Common myeloid progenitor, CD34-positive (primary cell): ENCODE measurements around the gene ENOX2.

Experiments
- CTCF ChIA-PET: fragments of 350-600 bp; sonication (Branson Sonifier 250); formaldehyde crosslinking; loops from one replicate; lab custom pipeline; 2021; ENCODE audit warnings: antibody characterized with exemption; lab: Charles Lee
- POLR2A ChIA-PET: fragments of 350-600 bp; sonication (Branson Sonifier 250); formaldehyde crosslinking; loops from one replicate; lab custom pipeline; 2021; ENCODE audit warnings: antibody characterized with exemption; lab: Charles Lee
- DNase-seq, 3 donors: peaks; one replicate each; pipeline versions ENCODE4 v3.0.0 to v3.0.0-alpha.2; 2013
- H3K27ac ChIP-seq, 2 experiments: 1 replicate in 1 of 2; 2 replicates in 1 of 2; pipeline ENCODE4 v1.7.0; 2013; ENCODE audit warnings: inconsistent platforms in 2 of 2, low read length in 2 of 2, mild to moderate bottlenecking in 2 of 2, low read depth in 1 of 2, moderate library complexity in 1 of 2; ENCODE audit not compliant: severe bottlenecking in 2 of 2, insufficient read depth in 1 of 2, poor library complexity in 1 of 2
- H3K27me3 ChIP-seq, 5 experiments: replicated peaks in 2 of 5; 1 replicate in 3 of 5; 2 replicates in 2 of 5; pipeline versions ENCODE4 v1.6.1 to v1.7.0; 2013; ENCODE audit warnings: low read length in 4 of 5, mild to moderate bottlenecking in 2 of 5, moderate library complexity in 2 of 5, inconsistent platforms in 1 of 5; ENCODE audit not compliant: insufficient read depth in 5 of 5, control insufficient read depth in 4 of 5
- H3K36me3 ChIP-seq, 4 experiments: 1 replicate in 2 of 4; 2 replicates in 2 of 4; pipeline versions ENCODE4 v1.6.1 to v1.7.0; 2013; ENCODE audit warnings: low read length in 3 of 4, control low read depth in 1 of 4, mild to moderate bottlenecking in 1 of 4; ENCODE audit not compliant: control insufficient read depth in 4 of 4, insufficient read depth in 4 of 4
- H3K4me1 ChIP-seq, 4 experiments: 1 replicate in 3 of 4; 2 replicates in 1 of 4; pipeline versions ENCODE4 v1.6.1 to v1.7.1; 2013; ENCODE audit warnings: low read length in 3 of 4, mild to moderate bottlenecking in 3 of 4, control low read depth in 1 of 4, inconsistent platforms in 1 of 4, moderate library complexity in 1 of 4; ENCODE audit not compliant: control insufficient read depth in 4 of 4, insufficient read depth in 4 of 4; ENCODE audit errors: control extremely low read depth in 1 of 4
- H3K4me3 ChIP-seq, 7 experiments: 1 replicate in 4 of 7; 2 replicates in 3 of 7; pipeline versions ENCODE4 v1.5.1 to v1.7.0; 2013; ENCODE audit warnings: mild to moderate bottlenecking in 7 of 7, low read length in 6 of 7, moderate library complexity in 6 of 7, inconsistent platforms in 2 of 7, low read depth in 2 of 7, control low read depth in 1 of 7; ENCODE audit not compliant: insufficient read depth in 4 of 7, control insufficient read depth in 1 of 7; ENCODE audit errors: extremely low read depth in 1 of 7
- H3K9me3 ChIP-seq, 5 experiments: 1 replicate in 4 of 5; 2 replicates in 1 of 5; pipeline versions ENCODE4 v1.6.1 to v1.7.1; 2013; ENCODE audit warnings: low read length in 4 of 5, mild to moderate bottlenecking in 2 of 5, inconsistent platforms in 1 of 5, low read depth in 1 of 5, moderate library complexity in 1 of 5; ENCODE audit not compliant: control insufficient read depth in 4 of 5, insufficient read depth in 2 of 5; ENCODE audit errors: control extremely low read depth in 1 of 5
- WGBS: methylation state at CpG from one replicate; pipeline ENCODE4 v1.1.5; 2013; ENCODE audit not compliant: insufficient coverage; 5-methylcytosine and 5-hydroxymethylcytosine counted together

The ENOX2 gene

DNA sequence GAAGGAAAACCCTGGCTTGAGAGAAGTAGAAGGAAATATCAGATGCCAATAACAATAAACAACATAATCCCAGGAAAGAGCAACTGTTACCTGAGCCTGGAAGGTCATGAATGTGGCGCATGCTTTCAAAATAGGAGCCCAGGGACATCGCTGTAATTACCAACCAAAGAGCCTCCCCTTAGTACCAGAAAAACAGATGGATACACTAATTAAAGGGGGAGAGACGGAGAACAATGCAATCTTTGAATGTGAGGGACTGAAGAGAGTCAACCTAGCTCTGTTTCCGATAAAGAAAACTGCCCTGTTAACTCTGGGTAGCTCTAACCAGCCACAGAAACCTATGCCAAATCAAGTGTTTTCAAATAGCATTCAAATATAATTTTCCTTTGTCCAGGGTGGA is 161.4 kb downstream of the ENOX2 start:
- DNase-seq: no peak
- Histone ChIP-seq H3K27ac (no peak overlapping the region), H3K36me3 (no peaks in the 10 kb centered on the region), H3K27me3 (no peaks in the 10 kb centered on the region), H3K4me1 (no peaks in the 10 kb centered on the region), H3K9me3 (no peaks in the 10 kb centered on the region), H3K4me3 (no peak overlapping the region)
- ChIA-PET CTCF (interaction anchor here (0.6 kb wide), 1 partner anchor 130 kb away, joined by 3 read pairs; no protein-coding TSS in a partner anchor), POLR2A (no interaction called here)
- 100% methylated on average over 1 of the region's 4 CpGs for WGBS

- no peaks in the 10 kb centered on the region for H3K9me3 ChIP-seq
- no peaks in the 10 kb centered on the region for H3K36me3 ChIP-seq
- H3K27me3 ChIP-seq: no peaks in the 10 kb centered on the region
- POLR2A ChIA-PET: no interaction called here
- 92% methylated on average over 2 of the region's 3 CpGs for WGBS
- CTCF ChIA-PET: interaction anchor here (0.6 kb wide), 1 partner anchor 130 kb away, joined by 3 read pairs; no protein-coding TSS in a partner anchor
- H3K4me1 ChIP-seq: no peaks in the 10 kb centered on the region
- H3K27ac ChIP-seq: no peak overlapping the region
- H3K4me3 ChIP-seq: no peak overlapping the region
- DNase-seq: no peak
Measured at GRCh38 chrX:130741151-130741550, 161.9 kb downstream of the ENOX2 start.

- 88% methylated on average over 5 of the region's 5 CpGs for WGBS
- no peaks in the 10 kb centered on the region for H3K4me1 ChIP-seq
- DNase-seq: no peak
- no peaks in the 10 kb centered on the region for H3K36me3 ChIP-seq
- POLR2A ChIA-PET: no interaction called here
- no peaks in the 10 kb centered on the region for H3K27me3 ChIP-seq
- CTCF ChIA-PET: no interaction called here
- no peak overlapping the region for H3K4me3 ChIP-seq
- H3K9me3 ChIP-seq: no peaks in the 10 kb centered on the region
- H3K27ac ChIP-seq: no peak overlapping the region
Measured at GRCh38 chrX:130738638-130739195, 164.3 kb downstream of the ENOX2 start.

GRCh38 chrX:130734713-130735112 is 168.3 kb downstream of the ENOX2 start:
- H3K4me1 ChIP-seq: no peaks in the 10 kb centered on the region
- POLR2A ChIA-PET: no interaction called here
- no peak overlapping the region for H3K4me3 ChIP-seq
- H3K27me3 ChIP-seq: no peaks in the 10 kb centered on the region
- no peak for DNase-seq
- no peaks in the 10 kb centered on the region for H3K36me3 ChIP-seq
- peaks cover 0 to 3% (median 0%) of the 10 kb centered on the region in 5 experiments for H3K9me3 ChIP-seq
- H3K27ac ChIP-seq: no peak overlapping the region
- CTCF ChIA-PET: no interaction called here

- H3K4me3 ChIP-seq: no peak overlapping the region
- H3K27me3 ChIP-seq: no peaks in the 10 kb centered on the region
- no peaks in the 10 kb centered on the region for H3K4me1 ChIP-seq
- H3K9me3 ChIP-seq: peaks cover 2 to 12% (median 5%) of the 10 kb centered on the region in 5 experiments
- peaks cover 0 to 4% (median 1%) of the 10 kb centered on the region in 4 experiments for H3K36me3 ChIP-seq
- ChIA-PET CTCF (no interaction called here), POLR2A (no interaction called here)
- DNase-seq: no peak
- no peak overlapping the region for H3K27ac ChIP-seq
Measured at GRCh38 chrX:130728208-130728607, 174.8 kb downstream of the ENOX2 start.

DNA sequence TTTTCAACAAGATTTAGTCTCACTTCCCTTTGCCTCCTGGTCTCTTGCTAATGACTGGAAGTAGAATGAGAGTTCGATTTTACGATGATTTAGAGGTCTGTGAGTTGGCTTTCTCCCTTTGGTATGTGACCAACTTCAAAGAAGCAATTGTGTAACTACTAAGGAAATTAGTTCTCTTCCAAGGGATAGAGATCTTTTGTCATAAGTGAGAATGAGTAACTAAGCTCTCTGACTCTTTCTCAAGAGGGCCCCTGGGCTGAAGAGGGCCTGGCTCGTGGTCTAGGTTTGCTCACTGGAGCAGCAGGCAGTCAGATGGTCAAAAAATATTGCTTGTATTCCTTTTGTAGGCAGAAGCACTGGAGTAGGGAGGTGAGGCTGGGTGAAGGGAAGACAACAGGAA is 176.3 kb downstream of the ENOX2 start:
- Histone ChIP-seq H3K36me3 (peaks cover 0 to 4% (median 1%) of the 10 kb centered on the region in 4 experiments), H3K27ac (no peak overlapping the region), H3K9me3 (peaks cover 2 to 12% (median 4%) of the 10 kb centered on the region in 5 experiments), H3K4me1 (no peaks in the 10 kb centered on the region), H3K4me3 (no peak overlapping the region), H3K27me3 (no peaks in the 10 kb centered on the region)
- CTCF ChIA-PET: no interaction called here
- WGBS: 82% methylated on average over 3 of the region's 3 CpGs
- POLR2A ChIA-PET: no interaction called here
- DNase-seq: no peak

DNA sequence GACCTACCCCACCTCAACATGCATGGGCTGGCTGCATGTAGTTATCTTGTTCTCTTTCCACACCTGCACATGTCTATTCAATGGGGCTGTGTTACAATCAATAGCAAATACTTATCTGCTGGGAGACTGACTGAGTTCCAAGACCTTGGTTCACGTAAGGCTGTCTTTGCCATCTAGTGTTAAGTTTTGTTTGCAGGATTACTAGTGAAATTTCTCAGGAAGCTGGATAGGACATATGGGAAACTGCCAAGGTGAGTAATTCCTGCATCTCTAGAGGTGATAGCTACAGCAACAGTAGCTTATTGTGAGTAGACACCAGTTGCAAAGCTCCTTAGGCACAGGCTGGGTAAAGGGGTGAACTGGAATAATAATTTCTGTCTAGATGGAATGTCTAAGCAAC is 177.5 kb downstream of the ENOX2 start:
- no peaks in the 10 kb centered on the region for H3K4me1 ChIP-seq
- WGBS: no CpG with 5 or more reads among the region's 1 CpG
- ChIA-PET CTCF (no interaction called here), POLR2A (no interaction called here)
- H3K36me3 ChIP-seq: peaks cover 0 to 4% (median 1%) of the 10 kb centered on the region in 4 experiments
- no peaks in the 10 kb centered on the region for H3K27me3 ChIP-seq
- peaks cover 2 to 9% (median 2%) of the 10 kb centered on the region in 5 experiments for H3K9me3 ChIP-seq
- no peak for DNase-seq
- H3K27ac ChIP-seq: no peak overlapping the region
- H3K4me3 ChIP-seq: no peak overlapping the region
